PFSK-1 (cell line): ENCODE data around the gene LDLRAD4.

Experiments used
- FOXP2 ChIP-seq: optimal IDR thresholded peaks from 2 replicates; pipeline ENCODE3; 2011; ENCODE audit warnings: borderline replicate concordance, control low read depth, inconsistent platforms; ENCODE audit not compliant: insufficient read depth; ENCODE audit errors: extremely low read length, extremely low read depth
- POLR2AphosphoS5 ChIP-seq: IDR thresholded peaks from 2 replicates; pipeline ENCODE4 v1.6.1; 2012; ENCODE audit warnings: low read depth, mild to moderate bottlenecking, control low read depth, low read length, moderate library complexity
- SIN3A ChIP-seq: IDR thresholded peaks from 2 replicates; pipeline ENCODE4 v1.6.1; 2012; ENCODE audit warnings: mild to moderate bottlenecking, low read length, moderate library complexity, borderline replicate concordance; ENCODE audit not compliant: insufficient read depth
- TAF1 ChIP-seq: IDR thresholded peaks from 2 replicates; pipeline ENCODE4 v1.6.1; 2012; ENCODE audit warnings: low read length, control low read depth, borderline replicate concordance; ENCODE audit not compliant: insufficient read depth
- TF ChIP-seq, protein P1 (sequence below), 2 experiments: IDR thresholded peaks; 2 replicates each; pipeline versions ENCODE4 v1.6.1 to v1.8.0; 2011 to 2012; ENCODE audit warnings: low read depth in 2 of 2, low read length in 2 of 2, control low read depth in 1 of 2, inconsistent platforms in 1 of 2, mild to moderate bottlenecking in 1 of 2, moderate library complexity in 1 of 2; ENCODE audit not compliant: insufficient read depth in 1 of 2

LDLRAD4 gene

DNA sequence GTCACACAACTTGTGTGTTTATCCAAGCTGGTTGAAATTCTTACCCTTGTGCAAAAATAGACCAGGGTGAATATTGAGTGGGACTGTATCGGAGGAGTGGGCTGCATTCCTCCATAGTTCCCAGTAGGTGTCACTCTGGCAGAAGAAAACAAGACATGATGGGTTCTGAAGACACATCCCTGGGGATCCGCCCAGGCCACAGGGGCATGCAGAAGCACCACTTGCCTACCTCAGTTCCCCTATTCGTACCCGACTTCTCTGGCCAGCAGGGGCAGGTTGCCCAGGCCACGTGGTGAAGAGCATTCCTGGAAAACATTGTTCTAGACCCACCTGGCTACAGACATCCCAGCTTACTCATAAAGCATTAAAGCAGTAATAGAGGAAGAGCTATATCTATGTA, 339.6 kb downstream of the LDLRAD4 start:
- TF ChIP-seq FOXP2 (no peak), TAF1 (no peak)
- TF ChIP-seq, protein P1, sequence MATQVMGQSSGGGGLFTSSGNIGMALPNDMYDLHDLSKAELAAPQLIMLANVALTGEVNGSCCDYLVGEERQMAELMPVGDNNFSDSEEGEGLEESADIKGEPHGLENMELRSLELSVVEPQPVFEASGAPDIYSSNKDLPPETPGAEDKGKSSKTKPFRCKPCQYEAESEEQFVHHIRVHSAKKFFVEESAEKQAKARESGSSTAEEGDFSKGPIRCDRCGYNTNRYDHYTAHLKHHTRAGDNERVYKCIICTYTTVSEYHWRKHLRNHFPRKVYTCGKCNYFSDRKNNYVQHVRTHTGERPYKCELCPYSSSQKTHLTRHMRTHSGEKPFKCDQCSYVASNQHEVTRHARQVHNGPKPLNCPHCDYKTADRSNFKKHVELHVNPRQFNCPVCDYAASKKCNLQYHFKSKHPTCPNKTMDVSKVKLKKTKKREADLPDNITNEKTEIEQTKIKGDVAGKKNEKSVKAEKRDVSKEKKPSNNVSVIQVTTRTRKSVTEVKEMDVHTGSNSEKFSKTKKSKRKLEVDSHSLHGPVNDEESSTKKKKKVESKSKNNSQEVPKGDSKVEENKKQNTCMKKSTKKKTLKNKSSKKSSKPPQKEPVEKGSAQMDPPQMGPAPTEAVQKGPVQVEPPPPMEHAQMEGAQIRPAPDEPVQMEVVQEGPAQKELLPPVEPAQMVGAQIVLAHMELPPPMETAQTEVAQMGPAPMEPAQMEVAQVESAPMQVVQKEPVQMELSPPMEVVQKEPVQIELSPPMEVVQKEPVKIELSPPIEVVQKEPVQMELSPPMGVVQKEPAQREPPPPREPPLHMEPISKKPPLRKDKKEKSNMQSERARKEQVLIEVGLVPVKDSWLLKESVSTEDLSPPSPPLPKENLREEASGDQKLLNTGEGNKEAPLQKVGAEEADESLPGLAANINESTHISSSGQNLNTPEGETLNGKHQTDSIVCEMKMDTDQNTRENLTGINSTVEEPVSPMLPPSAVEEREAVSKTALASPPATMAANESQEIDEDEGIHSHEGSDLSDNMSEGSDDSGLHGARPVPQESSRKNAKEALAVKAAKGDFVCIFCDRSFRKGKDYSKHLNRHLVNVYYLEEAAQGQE (IDR thresholded peaks at IDR 0.05; ENCODE audit: insufficient read depth in 1 of 2, low read depth in 2 of 2, low read length in 2 of 2) = no peak

DNA sequence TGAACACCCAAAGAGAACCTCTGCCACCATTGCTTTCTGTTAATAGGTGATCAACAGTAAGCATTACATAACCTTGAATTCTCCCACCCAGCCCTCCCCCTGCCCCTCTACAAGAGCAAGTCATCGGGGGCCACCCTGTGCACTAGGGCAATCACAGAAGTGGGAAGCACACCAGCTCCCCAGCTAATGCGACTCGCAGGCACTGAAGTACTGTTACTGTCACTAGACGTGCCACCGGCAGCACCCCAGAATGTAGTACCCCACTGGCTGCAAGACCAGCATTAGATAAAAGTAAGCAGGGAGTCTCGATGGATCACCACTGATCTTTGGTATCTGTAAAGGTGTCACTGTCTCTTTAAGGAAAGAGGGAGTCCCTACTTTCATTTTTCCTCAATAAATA, 340.2 kb downstream of the LDLRAD4 start:
- TF ChIP-seq TAF1 = no peak
- TF ChIP-seq FOXP2 = no peak
- TF ChIP-seq, protein P1 (IDR thresholded peaks at IDR 0.05; ENCODE audit: insufficient read depth in 1 of 2, low read depth in 2 of 2, low read length in 2 of 2) = no peak
- no peak for TF ChIP-seq SIN3A
- TF ChIP-seq POLR2AphosphoS5 = no peak

DNA sequence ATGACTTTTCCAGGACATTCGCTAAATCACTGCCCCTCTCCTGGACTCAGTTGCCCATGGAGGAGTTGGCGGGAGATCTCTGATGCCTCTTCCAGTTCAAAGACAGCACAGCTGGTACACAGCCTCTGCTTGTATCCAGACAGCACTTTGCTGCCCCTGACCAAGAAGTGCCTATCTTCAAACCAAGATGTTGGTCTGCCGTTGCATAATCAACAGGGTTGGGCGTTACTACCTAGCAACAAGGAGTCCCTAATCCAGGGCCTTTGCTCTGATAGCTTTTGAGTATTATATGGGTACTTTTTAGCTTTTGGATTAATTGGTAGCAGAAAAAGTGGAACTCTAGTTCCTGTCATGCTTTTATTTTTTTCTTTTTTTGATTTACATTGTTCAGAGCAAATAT, 341.2 kb downstream of the LDLRAD4 start:
- TF ChIP-seq TAF1 = no peak
- no peak for TF ChIP-seq FOXP2

DNA sequence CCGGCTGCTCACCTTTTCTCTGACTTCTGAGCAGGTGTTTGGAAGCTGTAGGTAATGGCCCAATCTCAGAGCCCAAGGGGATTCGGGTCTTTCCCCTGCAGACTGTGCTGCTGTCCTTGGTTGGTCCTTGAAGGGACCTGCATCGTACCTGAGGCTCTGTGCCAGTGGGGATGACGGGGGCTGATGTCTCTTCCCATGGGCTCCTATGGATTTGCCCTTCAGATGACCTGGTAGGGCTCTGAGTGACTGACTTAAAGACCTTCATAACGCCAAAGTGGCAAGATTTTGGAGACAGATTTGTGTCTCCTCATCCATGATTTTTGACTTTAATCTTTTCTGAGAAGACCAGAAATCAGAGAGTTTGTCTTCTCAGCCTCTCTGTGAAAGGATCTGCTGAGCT, 341.7 kb downstream of the LDLRAD4 start:
- TF ChIP-seq TAF1 (no peak), POLR2AphosphoS5 (no peak), SIN3A (no peak), FOXP2 (no peak)
- TF ChIP-seq, protein P1 (IDR thresholded peaks at IDR 0.05; ENCODE audit: insufficient read depth in 1 of 2, low read depth in 2 of 2, low read length in 2 of 2) = no peak

DNA sequence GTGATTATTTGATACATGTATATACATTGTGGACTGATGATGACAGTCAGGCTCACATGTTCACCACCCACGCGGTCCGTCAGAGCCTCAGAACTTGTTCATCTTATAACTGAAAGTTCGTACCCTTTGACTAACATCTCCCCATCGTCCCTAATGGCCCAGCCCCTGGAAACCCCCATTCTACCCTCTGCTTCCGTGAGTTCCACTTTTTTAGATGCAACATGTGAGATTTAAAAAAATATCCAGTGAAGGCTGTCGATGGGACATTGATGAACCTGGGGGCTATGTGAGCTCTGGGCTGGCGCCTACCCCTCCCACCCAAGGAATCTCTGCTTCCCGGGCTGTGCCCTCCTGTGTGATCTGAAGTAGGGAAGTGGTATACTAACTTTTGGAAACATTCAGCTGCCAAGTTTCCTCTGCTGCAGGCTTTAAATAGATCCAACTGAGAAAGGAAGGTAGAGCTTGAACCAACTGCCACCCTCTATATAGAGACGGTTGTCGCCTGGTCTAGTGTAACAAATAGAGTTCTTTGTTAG, 344.0 kb downstream of the LDLRAD4 start:
- TF ChIP-seq, protein P1 (IDR thresholded peaks at IDR 0.05; ENCODE audit: insufficient read depth in 1 of 2, low read depth in 2 of 2, low read length in 2 of 2) = no peak
- no peak for TF ChIP-seq POLR2AphosphoS5
- TF ChIP-seq FOXP2 = no peak
- TF ChIP-seq TAF1 = no peak
- TF ChIP-seq SIN3A = no peak
